Loucy (cell line): ENCODE results near the gene PET100.

Experiments
- H2AFZ ChIP-seq: fragments of 200-600 bp; sonication (generic); 2 replicates; pipeline ENCODE4 v1.6.0; 2016; ENCODE audit warnings: antibody characterized with exemption, mild to moderate bottlenecking, low read length, moderate library complexity
- H3F3A ChIP-seq: fragments of 200-600 bp; 2 replicates; pipeline ENCODE4 v1.6.0; 2016; ENCODE audit warnings: antibody characterized with exemption, low read depth, mild to moderate bottlenecking
- H3K27me3 ChIP-seq: fragments of 200-600 bp; sonication (generic); 2 replicates; pipeline ENCODE4 v1.6.1; 2014; ENCODE audit warnings: low read length, mild to moderate bottlenecking; ENCODE audit not compliant: insufficient read depth, poor library complexity, severe bottlenecking
- H3K36me3 ChIP-seq: fragments of 200-600 bp; sonication (generic); 2 replicates; pipeline ENCODE4 v1.6.1; 2016; ENCODE audit warnings: low read length; ENCODE audit not compliant: insufficient read depth
- H3K4me1 ChIP-seq: fragments of 200-600 bp; sonication (generic); 2 replicates; pipeline ENCODE4 v1.5.1; 2014; ENCODE audit warnings: low read length, mild to moderate bottlenecking; ENCODE audit not compliant: insufficient read depth, poor library complexity, severe bottlenecking
- H3K4me2 ChIP-seq: fragments of 200-600 bp; sonication (generic); 2 replicates; pipeline ENCODE4 v1.6.0; 2014; ENCODE audit warnings: antibody characterized with exemption, low read length, low read depth, mild to moderate bottlenecking; ENCODE audit not compliant: poor library complexity, severe bottlenecking
- H3K4me3 ChIP-seq: fragments of 200-600 bp; sonication (generic); 2 replicates; pipeline ENCODE4 v1.5.1; 2014; ENCODE audit warnings: low read length, mild to moderate bottlenecking, mixed read lengths; ENCODE audit not compliant: poor library complexity, severe bottlenecking
- H3K79me2 ChIP-seq: fragments of 200-600 bp; sonication (generic); 2 replicates; pipeline ENCODE4 v1.6.1; 2014; ENCODE audit warnings: low read length; ENCODE audit not compliant: insufficient read depth
- H3K9ac ChIP-seq: fragments of 200-600 bp; sonication (generic); 2 replicates; pipeline ENCODE4 v1.6.0; 2014; ENCODE audit warnings: mild to moderate bottlenecking, low read depth, low read length, moderate library complexity; ENCODE audit not compliant: poor library complexity, severe bottlenecking
- H3K9me2 ChIP-seq: fragments of 200-600 bp; sonication (generic); replicated peaks from 2 replicates; pipeline ENCODE4 v1.6.1; 2016; ENCODE audit warnings: low read depth, low read length, mixed read lengths
- H3K9me3 ChIP-seq: fragments of 200-600 bp; sonication (generic); 2 replicates; pipeline ENCODE4 v1.6.1; 2014; ENCODE audit warnings: mild to moderate bottlenecking, antibody characterized with exemption, low read length, low read depth; ENCODE audit not compliant: insufficient read depth
- H4K20me1 ChIP-seq: fragments of 200-600 bp; sonication (generic); 2 replicates; pipeline ENCODE4 v1.6.0; 2014; ENCODE audit warnings: antibody characterized with exemption, low read length, mild to moderate bottlenecking; ENCODE audit not compliant: insufficient read depth, poor library complexity, severe bottlenecking
- EZH2phosphoT487 ChIP-seq: fragments of 200-600 bp; IDR thresholded peaks from 2 replicates; pipeline ENCODE4 v1.6.1; 2018; ENCODE audit warnings: antibody characterized with exemption, mild to moderate bottlenecking, moderate library complexity, borderline replicate concordance
- TF ChIP-seq, protein P1 (sequence below): fragments of 200-600 bp; sonication (generic); conservative IDR thresholded peaks from 2 replicates; pipeline ENCODE4 v1.5.1; 2014; ENCODE audit warnings: mild to moderate bottlenecking, antibody characterized with exemption, low read length

Gene PET100

GRCh38 chr19:7623725-7624603 is 5.6 kb upstream of the PET100 start:
- Histone ChIP-seq H3K36me3 (peaks cover 40% of the 10 kb centered on the region; the same call in 1 of the 2 replicates), H3K4me2 (no peak overlapping the region), H3K9me2 (no peaks in the 10 kb centered on the region), H2AFZ (no peak overlapping the region), H3K4me3 (no peak overlapping the region), H3K79me2 (peaks cover 31% of the 10 kb centered on the region), H3K27me3 (no peaks in the 10 kb centered on the region), H3K9ac (no peak overlapping the region), H4K20me1 (peaks cover 17% of the 10 kb centered on the region), H3K4me1 (no peaks in the 10 kb centered on the region), H3K9me3 (no peaks in the 10 kb centered on the region), H3F3A (no peaks in the 10 kb centered on the region)
- TF ChIP-seq, protein P1, sequence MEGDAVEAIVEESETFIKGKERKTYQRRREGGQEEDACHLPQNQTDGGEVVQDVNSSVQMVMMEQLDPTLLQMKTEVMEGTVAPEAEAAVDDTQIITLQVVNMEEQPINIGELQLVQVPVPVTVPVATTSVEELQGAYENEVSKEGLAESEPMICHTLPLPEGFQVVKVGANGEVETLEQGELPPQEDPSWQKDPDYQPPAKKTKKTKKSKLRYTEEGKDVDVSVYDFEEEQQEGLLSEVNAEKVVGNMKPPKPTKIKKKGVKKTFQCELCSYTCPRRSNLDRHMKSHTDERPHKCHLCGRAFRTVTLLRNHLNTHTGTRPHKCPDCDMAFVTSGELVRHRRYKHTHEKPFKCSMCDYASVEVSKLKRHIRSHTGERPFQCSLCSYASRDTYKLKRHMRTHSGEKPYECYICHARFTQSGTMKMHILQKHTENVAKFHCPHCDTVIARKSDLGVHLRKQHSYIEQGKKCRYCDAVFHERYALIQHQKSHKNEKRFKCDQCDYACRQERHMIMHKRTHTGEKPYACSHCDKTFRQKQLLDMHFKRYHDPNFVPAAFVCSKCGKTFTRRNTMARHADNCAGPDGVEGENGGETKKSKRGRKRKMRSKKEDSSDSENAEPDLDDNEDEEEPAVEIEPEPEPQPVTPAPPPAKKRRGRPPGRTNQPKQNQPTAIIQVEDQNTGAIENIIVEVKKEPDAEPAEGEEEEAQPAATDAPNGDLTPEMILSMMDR: no peak
- TF ChIP-seq EZH2phosphoT487: no peak

DNA sequence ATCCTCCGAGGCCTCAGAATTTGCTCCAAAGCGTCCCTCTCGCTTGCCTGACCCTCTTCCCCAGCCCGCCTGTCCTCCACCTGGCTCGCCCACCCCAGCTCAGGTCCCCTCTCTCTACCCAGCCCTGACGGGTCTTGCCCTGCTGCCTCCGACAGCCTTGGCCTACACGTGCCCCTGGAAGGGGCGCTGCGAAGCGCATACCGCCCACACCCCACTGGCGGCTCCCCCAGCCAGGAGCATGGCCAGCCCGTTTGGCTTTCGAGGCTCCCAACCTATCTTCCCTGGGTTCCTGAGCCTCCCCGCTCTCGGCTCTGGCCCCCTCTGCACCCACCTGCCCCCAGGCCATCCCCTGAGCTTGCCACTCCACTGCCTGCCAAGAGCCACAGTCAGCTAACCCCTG is 4.8 kb upstream of the PET100 start:
- Histone ChIP-seq H3K4me3 (no peak overlapping the region), H3K27me3 (no peaks in the 10 kb centered on the region), H3K9ac (no peak overlapping the region), H3K4me1 (no peaks in the 10 kb centered on the region), H3K4me2 (no peak overlapping the region), H3F3A (no peaks in the 10 kb centered on the region), H3K79me2 (peaks cover 37% of the 10 kb centered on the region), H4K20me1 (peaks cover 19% of the 10 kb centered on the region), H3K36me3 (peaks cover 38% of the 10 kb centered on the region; the same call in 1 of the 2 replicates), H3K9me3 (no peaks in the 10 kb centered on the region), H2AFZ (no peak overlapping the region), H3K9me2 (no peaks in the 10 kb centered on the region)
- no peak for TF ChIP-seq EZH2phosphoT487
- TF ChIP-seq, protein P1: no peak

DNA sequence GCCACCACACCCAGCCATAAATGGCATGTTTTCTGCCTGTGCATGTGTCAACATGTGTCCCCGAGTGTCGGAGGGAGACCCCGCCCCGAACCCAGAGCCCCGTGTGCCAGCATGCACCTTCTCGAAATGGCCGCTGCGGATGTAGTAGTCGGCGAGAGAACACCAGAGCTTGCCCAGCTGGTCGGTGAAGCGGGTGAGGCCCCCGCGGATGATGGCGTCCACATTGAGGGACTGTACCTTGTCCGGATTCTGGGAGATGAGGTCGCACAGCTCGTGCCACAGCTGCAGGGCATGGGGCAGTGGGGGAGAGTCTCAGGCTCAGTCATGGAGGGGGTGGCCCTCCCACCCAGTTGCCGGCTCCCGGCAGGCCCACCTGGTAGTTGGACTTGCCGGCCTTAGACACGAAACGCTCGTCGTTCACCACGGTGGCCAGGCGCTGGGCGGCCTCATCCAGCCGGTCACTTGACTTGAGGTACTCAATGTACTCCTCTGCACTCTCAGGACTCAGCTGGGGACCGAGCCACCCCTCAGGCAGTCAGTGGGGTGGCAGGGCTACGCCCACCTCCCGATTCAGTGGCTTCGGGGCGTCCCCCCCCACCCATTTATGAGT is 3.7 kb upstream of the PET100 start:
- no peak for TF ChIP-seq EZH2phosphoT487
- TF ChIP-seq, protein P1: no peak
- Histone ChIP-seq H3F3A (no peaks in the 10 kb centered on the region), H3K9me2 (no peaks in the 10 kb centered on the region)

More for the DNA sequence above, 3.7 kb upstream of the PET100 start:
- no peak overlapping the region for H3K4me2 ChIP-seq
- peaks cover 47% of the 10 kb centered on the region for H3K79me2 ChIP-seq
- no peak overlapping the region for H3K9ac ChIP-seq
- H3K9me3 ChIP-seq: no peaks in the 10 kb centered on the region
- H3K4me1 ChIP-seq: peaks cover 6% of the 10 kb centered on the region
- H3K36me3 ChIP-seq: peaks cover 28% of the 10 kb centered on the region; the same call in 1 of the 2 replicates
- no peak overlapping the region for H2AFZ ChIP-seq
- H3K4me3 ChIP-seq: no peak overlapping the region
- peaks cover 19% of the 10 kb centered on the region for H4K20me1 ChIP-seq
- no peaks in the 10 kb centered on the region for H3K27me3 ChIP-seq
